Posterior vena cava (tissue), 2 donors: ENCODE measurements around the gene FNDC3B. TPM values are rescaled to one million over a fixed set of nuclear protein-coding genes. Genes with fewer than 3 reads are reported as not detected.

Experiments used
- DNase-seq: peaks from one replicate; pipeline ENCODE4 v3.0.0-alpha.2; 2020; ENCODE audit warnings: low spot score
- intact Hi-C, 2 donors: fragments of 100-400 bp; cut with DNase I; formaldehyde crosslinking; loops; one replicate each; pipeline versions ENCODE4 v1.14.1 to v1.14.2; 2022 to 2023
- total RNA-seq, 2 donors: library from RNA; stranded (reverse); fragmentation: NEBNext Ultra II Directional; extraction: Animal tissue kit (Norgen Biotek cat#: 25700); gene quantifications; one replicate each; pipeline ENCODE4 v1.2.1, GENCODE V29; 2021
- donor health status: DM: yes; HTN: yes; CAD: no.
- donor health status: DM: yes; HTN: yes; CAD: no.

Gene FNDC3B
- total RNA-seq, 2 donors from 2014 or later, result 142 to 167 TPM

GRCh38 chr3:172208586-172209332 is 169.4 kb downstream of the FNDC3B start:
- intact Hi-C loops, result loop anchor here in 1 of 2 donors (10.0 kb wide), 1 partner anchor 46 kb away; no protein-coding TSS in a partner anchor
- no peak for DNase-seq

- no peak for DNase-seq
- intact Hi-C loops, result loop anchor here in 1 of 2 donors (10.0 kb wide), 1 partner anchor 45 kb away; no protein-coding TSS in a partner anchor
These were observed 170.2 kb downstream of the FNDC3B start for GRCh38 chr3:172209333-172210321.

DNA sequence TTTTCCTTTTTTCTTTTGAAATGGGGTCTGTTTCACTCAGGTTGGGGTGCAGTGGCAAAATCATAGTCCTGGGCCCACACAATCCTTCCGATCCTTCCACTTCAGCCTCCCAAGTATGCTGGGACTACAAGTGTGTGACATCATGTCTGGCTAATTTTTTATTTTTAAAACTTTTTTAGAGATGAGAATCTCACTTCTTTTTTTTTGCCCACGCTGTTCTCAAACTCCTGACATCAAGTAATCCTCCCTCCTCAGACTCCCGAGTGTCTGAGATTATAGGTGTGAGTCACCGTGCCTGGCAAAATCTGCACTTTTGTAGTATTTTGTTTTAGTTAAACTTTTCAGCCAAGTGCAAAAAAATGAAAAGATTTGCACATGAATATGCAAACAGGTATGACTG is 171.0 kb downstream of the FNDC3B start:
- DNase-seq, result no peak
- intact Hi-C loops, result no loop called here

DNA sequence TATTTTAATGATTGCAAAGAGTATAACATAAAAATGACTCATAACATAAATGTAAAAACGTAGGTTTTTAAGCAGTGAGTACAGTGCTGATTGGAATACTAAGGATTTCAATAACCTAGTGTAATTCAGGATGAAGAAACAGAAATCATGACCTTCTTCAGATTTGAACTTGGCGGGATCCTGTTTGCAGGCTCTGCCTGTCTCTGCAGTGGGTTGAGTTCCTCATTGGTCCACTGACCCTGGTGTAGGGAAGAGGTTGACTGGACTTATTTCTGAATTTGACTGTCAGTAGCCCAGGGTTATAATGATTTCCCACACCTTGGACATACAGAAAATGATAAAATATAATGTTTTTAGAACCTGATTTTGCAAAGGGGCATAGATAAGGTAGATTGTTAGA is 171.7 kb downstream of the FNDC3B start:
- no peak for DNase-seq
- intact Hi-C loops, result no loop called here

- DNase-seq, result no peak
- intact Hi-C loops, result no loop called here
These were observed 173.8 kb downstream of the FNDC3B start for GRCh38 chr3:172213200-172213599.

DNA sequence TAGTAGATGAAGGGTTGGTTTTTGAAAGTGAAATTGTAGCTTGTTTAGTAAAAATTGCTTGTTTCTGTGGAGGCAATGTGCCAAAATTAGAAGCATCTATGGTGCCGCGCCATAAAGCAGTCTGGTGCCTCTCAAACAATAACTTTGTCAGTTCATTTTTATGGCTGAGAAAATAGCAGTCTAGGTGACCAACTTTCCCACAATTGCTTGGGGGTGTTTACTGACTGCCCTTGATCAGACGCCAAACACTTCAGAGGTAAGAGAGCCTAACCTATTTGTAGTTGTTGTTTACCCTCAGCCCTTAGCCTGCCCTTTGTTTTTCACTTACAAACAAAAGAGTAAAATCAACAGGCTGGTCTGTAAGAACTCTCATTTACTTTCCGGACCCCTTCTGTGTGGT is 174.5 kb downstream of the FNDC3B start:
- intact Hi-C loops, result no loop called here
- no peak for DNase-seq

DNA sequence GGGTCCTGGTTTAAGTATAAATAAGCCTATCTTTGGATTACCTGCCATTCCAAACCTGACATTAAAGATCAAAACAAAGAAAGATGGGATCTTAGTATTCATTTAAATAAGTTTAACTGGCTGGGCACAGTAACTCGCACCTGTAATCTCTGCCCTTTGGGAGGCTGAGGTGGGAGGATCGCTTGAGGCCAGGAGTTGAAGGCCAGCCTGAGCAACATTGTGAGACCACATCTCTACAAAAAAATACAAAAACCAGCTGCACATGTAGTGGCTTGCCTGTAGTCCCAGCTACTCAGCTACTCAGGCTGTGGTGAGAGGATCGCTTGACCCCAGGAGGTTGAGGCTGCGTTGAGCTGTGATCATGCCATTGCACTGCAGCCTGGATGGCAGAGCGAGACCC is 176.9 kb downstream of the FNDC3B start:
- intact Hi-C loops, result no loop called here
- DNase-seq, result no peak

DNA sequence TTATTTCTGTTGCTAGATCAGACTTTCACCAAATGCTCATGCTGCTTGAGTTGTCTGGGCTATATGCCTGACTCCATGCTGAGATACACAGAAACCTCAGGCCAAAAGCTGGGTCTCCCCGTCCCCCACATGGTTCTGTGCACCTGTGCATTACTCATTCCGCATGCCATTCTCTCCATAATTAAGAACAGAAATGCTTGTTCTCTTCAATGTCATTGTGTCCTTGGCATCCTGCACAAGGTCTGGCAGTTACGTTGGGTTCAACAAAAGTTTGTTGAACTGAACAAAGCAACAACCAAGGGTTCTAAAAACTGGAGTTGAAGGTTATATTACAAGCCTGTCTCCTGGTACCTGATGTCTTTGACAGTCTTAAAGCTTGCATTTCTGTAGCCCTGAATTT is 177.5 kb downstream of the FNDC3B start:
- intact Hi-C loops, result no loop called here
- no peak for DNase-seq

DNA sequence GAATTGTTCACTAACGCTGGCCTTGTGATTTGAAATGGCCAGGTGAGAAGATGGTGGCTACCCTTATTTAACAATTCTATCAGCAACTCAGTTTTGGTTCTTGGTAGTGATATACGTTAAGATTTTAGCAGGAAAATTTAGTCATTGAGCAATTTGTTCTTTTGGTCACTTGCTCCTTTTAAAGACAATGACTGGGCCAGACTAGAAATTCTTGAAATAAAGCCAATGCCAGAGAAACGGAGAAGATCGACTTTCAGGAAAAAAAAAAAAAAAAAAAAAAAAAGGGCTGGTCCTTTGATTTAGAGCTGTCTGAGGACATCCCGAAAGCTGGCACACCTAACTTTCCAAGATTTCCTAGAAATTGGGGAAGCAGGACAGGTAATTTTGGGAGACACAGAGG is 178.5 kb downstream of the FNDC3B start:
- no peak for DNase-seq
- intact Hi-C loops, result no loop called here

DNA sequence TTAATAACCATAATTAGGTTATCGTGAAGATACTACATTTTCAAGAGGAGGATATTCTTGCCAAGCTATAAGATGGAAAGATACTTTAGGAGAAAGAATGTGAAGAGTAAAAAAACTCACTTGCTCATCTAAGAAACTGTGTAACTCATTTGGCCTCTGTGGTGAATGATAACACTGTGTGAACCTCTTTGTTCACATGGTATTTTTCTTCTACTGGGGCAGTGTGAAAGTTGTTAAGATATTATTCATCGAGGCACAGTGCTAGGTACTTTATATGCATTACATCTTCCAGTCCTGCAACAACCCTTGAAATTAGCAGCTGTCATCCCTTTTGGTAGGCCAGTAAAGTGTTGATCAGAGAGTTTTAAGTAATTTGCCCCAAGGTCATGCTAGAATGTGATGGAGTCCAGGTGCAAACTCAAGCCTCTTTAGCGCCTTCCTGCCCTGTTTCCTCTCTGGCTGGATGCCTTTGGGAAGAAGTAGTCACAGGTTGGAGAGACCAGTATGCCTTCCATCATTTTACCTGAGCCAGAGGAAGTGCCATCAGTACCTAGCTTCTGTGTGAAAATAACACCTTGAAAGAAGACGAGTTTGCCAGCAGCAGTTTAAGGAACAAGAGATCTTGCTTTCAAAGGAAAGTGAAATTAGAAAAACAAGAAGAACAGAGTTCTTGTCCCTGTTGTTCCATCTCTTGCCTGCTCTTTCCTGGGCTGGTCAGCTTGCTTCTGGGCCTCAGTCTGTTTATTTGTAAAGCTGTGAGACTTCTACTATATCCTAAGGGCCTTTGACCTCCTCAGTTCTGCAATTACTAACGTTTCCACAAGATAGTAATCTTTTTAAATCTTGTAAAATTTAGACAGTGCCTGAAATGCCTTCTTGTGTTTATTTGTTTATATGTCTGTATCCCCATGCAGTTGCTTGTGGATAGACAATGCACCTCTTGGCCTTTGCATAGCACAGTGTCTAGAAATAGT is 179.3 kb downstream of the FNDC3B start:
- DNase-seq, result no peak
- intact Hi-C loops, result no loop called here

DNA sequence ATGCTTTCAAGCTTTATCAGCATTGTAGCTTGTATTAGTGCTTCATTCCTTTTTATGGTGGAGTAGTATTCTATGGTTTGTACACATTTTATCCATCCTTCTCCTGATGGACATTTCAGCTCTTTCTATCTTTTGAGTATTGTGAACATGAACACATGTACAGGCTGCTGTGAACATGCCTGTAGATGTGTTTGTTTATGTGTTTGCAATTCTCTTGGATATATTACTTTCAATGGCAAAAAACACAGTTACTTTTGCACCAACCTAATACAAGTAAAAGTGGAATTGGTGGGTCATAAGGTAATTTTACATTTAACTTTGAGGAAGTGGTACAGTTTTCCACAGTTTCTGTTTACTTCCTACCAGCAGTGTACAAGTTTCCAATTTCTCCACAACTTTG is 180.4 kb downstream of the FNDC3B start:
- DNase-seq, result no peak
- intact Hi-C loops, result no loop called here

GRCh38 chr3:172221547-172221946 is 182.2 kb downstream of the FNDC3B start:
- intact Hi-C loops, result no loop called here

DNA sequence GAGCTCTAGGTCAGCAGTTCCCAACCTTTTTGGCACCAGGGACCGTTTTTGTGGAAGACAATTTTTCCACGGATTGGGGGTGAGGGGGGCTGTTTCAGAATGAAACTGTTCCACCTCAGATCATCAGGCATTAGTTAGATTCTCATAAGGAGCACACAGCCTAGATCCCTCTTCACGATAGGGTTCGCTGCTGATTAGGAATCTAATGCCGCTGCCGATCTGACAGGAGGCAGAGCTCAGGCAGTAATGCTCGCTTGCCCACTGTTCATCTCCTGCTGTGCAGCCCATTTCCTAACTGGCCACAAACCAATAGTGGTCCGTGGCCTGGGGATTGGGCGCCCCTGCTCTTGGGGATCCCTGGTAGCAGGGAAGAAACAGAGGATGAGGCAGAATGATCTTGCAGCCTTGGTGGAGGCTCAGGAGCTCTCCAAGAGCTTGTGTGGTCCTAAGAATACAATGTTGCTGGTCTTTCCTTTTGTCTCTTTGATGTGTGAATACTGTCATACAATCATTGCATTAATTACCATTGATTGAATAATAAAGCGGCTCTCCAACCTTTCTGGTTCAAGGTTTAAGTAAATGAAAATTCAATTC is 183.2 kb downstream of the FNDC3B start:
- no peak for DNase-seq
- intact Hi-C loops, result no loop called here

More at GRCh38 chr3:172221547-172221946, 182.2 kb downstream of the FNDC3B start:
- no peak for DNase-seq

- no peak for DNase-seq
- intact Hi-C loops, result no loop called here
These were observed 184.5 kb downstream of the FNDC3B start for GRCh38 chr3:172223870-172224269.

- no peak for DNase-seq
- intact Hi-C loops, result no loop called here
These were observed 185.3 kb downstream of the FNDC3B start for GRCh38 chr3:172224560-172225214.

DNA sequence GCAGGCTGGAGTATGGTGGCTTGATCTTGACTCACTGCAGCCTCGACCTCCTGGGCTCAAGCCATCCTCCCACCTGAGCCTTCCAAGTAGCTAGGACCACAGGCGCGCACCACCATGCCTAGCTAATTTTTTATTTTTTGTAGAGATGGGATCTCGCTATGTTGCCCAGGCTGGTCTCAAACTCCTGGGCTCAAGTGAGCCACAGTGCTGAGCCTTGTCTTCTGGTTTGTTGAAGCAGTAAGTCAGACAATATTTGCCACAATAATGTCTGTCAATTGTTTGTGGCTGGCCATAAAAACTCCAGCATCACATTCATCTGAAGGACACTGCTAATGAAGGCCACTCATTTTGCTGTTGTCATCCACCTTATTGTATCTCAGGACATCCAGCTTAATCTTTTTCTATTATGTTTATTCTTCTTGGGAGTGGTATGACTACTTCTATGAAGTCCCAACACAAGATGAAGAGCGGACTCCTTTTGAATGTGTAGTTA is 185.9 kb downstream of the FNDC3B start:
- DNase-seq, result no peak
- intact Hi-C loops, result no loop called here

GRCh38 chr3:172226831-172227230 is 187.5 kb downstream of the FNDC3B start:
- intact Hi-C loops, result no loop called here
- DNase-seq, result no peak
